Transverse colon (tissue), 4 donors: ENCODE results near the gene SQOR. TPM values are rescaled to one million over a fixed set of nuclear protein-coding genes. Genes with fewer than 3 reads are reported as not detected.

Experiments
- DNase-seq: peaks from one replicate; pipeline ENCODE4 v3.0.0-alpha.2; 2019
- H3K27ac ChIP-seq, 4 donors: fragments of 200-600 bp; sonication (generic); 2 replicates each; pipeline ENCODE4 v1.5.1; 2016 to 2018; ENCODE audit warnings: inconsistent platforms in 4 of 4
- H3K27me3 ChIP-seq: fragments of 200-600 bp; sonication (generic); 2 replicates; pipeline ENCODE4 v1.5.1; 2017; ENCODE audit warnings: inconsistent platforms
- H3K36me3 ChIP-seq, 4 donors: fragments of 200-600 bp; sonication (generic); 2 replicates each; pipeline ENCODE4 v1.5.1; 2017 to 2019; ENCODE audit warnings: inconsistent platforms in 4 of 4
- H3K4me1 ChIP-seq, 4 donors: fragments of 200-600 bp; sonication (generic); 2 replicates each; pipeline ENCODE4 v1.5.1; 2017 to 2020; ENCODE audit warnings: inconsistent platforms in 4 of 4
- H3K4me3 ChIP-seq, 4 donors: fragments of 200-600 bp; sonication (generic); 1 replicate in 1 of 4; 2 replicates in 3 of 4; pipeline versions ENCODE4 v1.5.1 to v1.6.1; 2017 to 2019; ENCODE audit warnings: inconsistent platforms in 4 of 4
- H3K9me3 ChIP-seq, 2 donors: fragments of 200-600 bp; sonication (generic); 2 replicates each; pipeline ENCODE4 v1.5.1; 2017 to 2019; ENCODE audit warnings: inconsistent platforms in 2 of 2
- CTCF ChIP-seq, 5 experiments: fragments of 200-600 bp in 3 of 5; fragments of 450-650 bp in 2 of 5; sonication (generic) in 3 of 5; IDR thresholded peaks; 1 replicate in 2 of 5; 2 replicates in 3 of 5; pipeline ENCODE4 v1.5.1; 2016 to 2017; ENCODE audit warnings: antibody characterized with exemption in 5 of 5, inconsistent platforms in 3 of 5, mild to moderate bottlenecking in 2 of 5, moderate library complexity in 1 of 5
- EP300 ChIP-seq: sonication (generic); formaldehyde crosslinking; IDR thresholded peaks from one replicate; pipeline ENCODE4 v1.6.1; 2017; ENCODE audit warnings: antibody characterized with exemption, low read depth
- POLR2A ChIP-seq: fragments of 450-650 bp; IDR thresholded peaks from one replicate; pipeline ENCODE4 v1.6.1; 2016; ENCODE audit warnings: antibody characterized with exemption, mild to moderate bottlenecking, moderate library complexity
- POLR2AphosphoS5 ChIP-seq, 3 donors: sonication (generic); formaldehyde crosslinking; IDR thresholded peaks; one replicate each; pipeline ENCODE4 v1.6.1; 2016; ENCODE audit warnings: antibody characterized with exemption in 3 of 3
- WGBS, 2 donors: methylation state at CpG; one replicate each; pipeline ENCODE4 v1.1.5; 2018; ENCODE audit warnings: low coverage in 1 of 2; 5-methylcytosine and 5-hydroxymethylcytosine counted together
- in situ Hi-C, 4 donors: fragments of 200-750 bp; cut with MboI; loops; one replicate each; pipeline versions ENCODE4 v1.15.0 to v1.15.1; 2017; ENCODE audit warnings: low sequenced_read_pairs in 3 of 4, low pct_ligation_motif_present in 1 of 4, low pct_unique_long_range_greater_than_20kb in 1 of 4
- intact Hi-C: fragments of 100-400 bp; cut with DNase I; formaldehyde crosslinking; loops from one replicate; pipeline ENCODE4 v1.15.1; 2023; ENCODE audit warnings: low total_unique reads
- total RNA-seq, 4 donors: library from RNA; depleted of rRNA; stranded (reverse); fragments of >200 nt; gene quantifications; one replicate each; pipeline ENCODE4 v1.1.0, GENCODE V29; 2016

SQOR gene
- total RNA-seq, 4 donors from 2014 or later: 106 to 377 (median 281) TPM

GRCh38 chr15:45690581-45691260, 55.9 kb downstream of the SQOR start:
- Histone ChIP-seq H3K4me3 (no peak overlapping the region), H3K27me3 (no peaks in the 10 kb centered on the region), H3K27ac (no peak overlapping the region), H3K9me3 (no peaks in the 10 kb centered on the region), H3K4me1 (no peaks in the 10 kb centered on the region), H3K36me3 (peaks cover 0 to 51% (median 26%) of the 10 kb centered on the region in 4 donors)
- WGBS, 2 donors: 88 to 97% methylated on average over 5 to 6 of the region's 6 CpGs
- no peak for DNase-seq
- intact Hi-C loops (loop anchor here (1.0 kb wide), 1 partner anchor 27 kb away; no protein-coding TSS in a partner anchor), in situ Hi-C loops (no loop called here)
- TF ChIP-seq POLR2AphosphoS5 (IDR thresholded peaks at IDR 0.05): no peak
- TF ChIP-seq POLR2A: no peak
- TF ChIP-seq CTCF (IDR thresholded peaks at IDR 0.05): no peak
- no peak for TF ChIP-seq EP300

DNA sequence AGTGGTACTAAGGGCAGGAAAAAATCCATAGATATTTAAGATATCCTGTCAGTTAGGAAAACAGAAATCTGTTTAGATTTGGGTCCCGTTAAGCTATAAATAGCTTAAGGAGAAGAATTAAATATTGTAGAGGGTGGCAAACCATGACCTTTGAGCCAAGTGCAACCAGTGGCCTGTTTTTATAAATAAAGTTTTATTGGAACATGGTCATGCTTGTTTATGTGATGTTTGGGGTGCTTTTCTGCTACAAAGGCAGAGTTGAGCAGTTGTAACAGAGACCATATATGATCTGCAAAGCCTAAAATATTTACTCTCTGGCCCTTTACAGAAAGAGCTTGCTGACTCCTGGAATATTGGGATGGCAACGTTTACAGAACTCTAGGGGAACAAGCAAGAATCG, 66.3 kb downstream of the SQOR start:
- no peaks in the 10 kb centered on the region for H3K9me3 ChIP-seq
- no peaks in the 10 kb centered on the region for H3K36me3 ChIP-seq
- no peak for DNase-seq
- peaks cover 0 to 16% (median 8%) of the 10 kb centered on the region in 4 donors for H3K4me1 ChIP-seq
- in situ Hi-C loops (no loop called here), intact Hi-C loops (no loop called here)
- no peak overlapping the region for H3K4me3 ChIP-seq
- no peak overlapping the region for H3K27ac ChIP-seq
- 71 to 83% methylated on average over 1 to 3 of the region's 3 CpGs for WGBS, 2 donors
- peaks cover 5% of the 10 kb centered on the region for H3K27me3 ChIP-seq
- TF ChIP-seq POLR2AphosphoS5 (IDR thresholded peaks at IDR 0.05) (no peak), EP300 (no peak), POLR2A (no peak), CTCF (IDR thresholded peaks at IDR 0.05) (no peak)

GRCh38 chr15:45702041-45702440, 67.2 kb downstream of the SQOR start:
- Histone ChIP-seq H3K27ac (no peak overlapping the region), H3K36me3 (no peaks in the 10 kb centered on the region), H3K9me3 (no peaks in the 10 kb centered on the region), H3K4me1 (peaks cover 0 to 16% (median 8%) of the 10 kb centered on the region in 4 donors), H3K4me3 (no peak overlapping the region), H3K27me3 (peaks cover 5% of the 10 kb centered on the region)
- DNase-seq: no peak
- intact Hi-C loops (no loop called here), in situ Hi-C loops (no loop called here)
- 97% methylated on average over 3 of the region's 3 CpGs; no CpG with 5 or more reads in 1 of the 2 donors for WGBS, 2 donors
- TF ChIP-seq POLR2A (no peak), CTCF (IDR thresholded peaks at IDR 0.05) (no peak), EP300 (no peak), POLR2AphosphoS5 (IDR thresholded peaks at IDR 0.05) (no peak)

DNA sequence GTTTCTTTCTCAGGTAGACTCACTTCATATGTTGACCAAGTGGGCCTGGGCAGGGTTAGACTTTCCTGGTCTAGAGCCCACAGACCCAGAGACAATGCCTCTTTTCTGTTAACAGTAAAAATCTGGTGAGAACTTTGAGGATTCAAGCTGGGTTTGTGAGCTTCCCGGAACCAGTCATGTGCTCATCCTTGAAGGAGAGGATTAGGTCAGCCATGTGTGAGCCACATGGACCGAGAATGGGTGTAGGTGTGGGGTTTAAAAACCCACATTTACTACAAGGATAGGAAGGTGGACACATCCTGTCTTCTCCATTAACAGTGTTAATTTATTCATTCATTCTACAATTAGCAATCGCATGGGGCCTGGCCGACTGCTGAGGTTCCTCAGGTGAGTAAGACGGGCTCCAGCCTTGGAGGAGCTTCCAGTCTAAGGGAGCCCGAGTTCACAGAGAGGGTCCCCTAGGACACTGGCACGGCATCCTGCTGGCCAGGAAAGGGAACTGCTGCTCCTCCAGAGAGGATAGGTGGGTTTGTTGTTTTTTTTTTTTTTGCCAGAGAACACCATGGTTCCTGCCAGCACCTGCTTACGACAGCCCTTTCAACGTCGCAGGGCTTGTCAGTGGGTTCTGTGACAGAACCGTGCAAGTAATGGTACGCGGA, 69.0 kb downstream of the SQOR start:
- peaks cover 0 to 16% (median 8%) of the 10 kb centered on the region in 4 donors for H3K4me1 ChIP-seq
- H3K27me3 ChIP-seq: peaks cover 5% of the 10 kb centered on the region
- intact Hi-C loops: no loop called here
- in situ Hi-C loops: no loop called here
- 66% methylated on average over 13 of the region's 13 CpGs; no CpG with 5 or more reads in 1 of the 2 donors for WGBS, 2 donors
- TF ChIP-seq EP300 (no peak), CTCF (IDR thresholded peaks at IDR 0.05) (no peak), POLR2AphosphoS5 (IDR thresholded peaks at IDR 0.05) (no peak), POLR2A (no peak)
- no peaks in the 10 kb centered on the region for H3K36me3 ChIP-seq
- H3K27ac ChIP-seq: peak overlapping the region in 2 of 4 donors; percentile 1 to 22
- DNase-seq: no peak
- H3K4me3 ChIP-seq: peak overlapping the region in 3 of 4 donors; percentile 36 to 64 (median 39)
- H3K9me3 ChIP-seq: no peaks in the 10 kb centered on the region
